HAP-1 (cell line): ENCODE results near the gene ZNF214.
"Not testable (repeated sequence)": the region's sequence is repeated elsewhere in the genome, so short reads cannot be mapped to it uniquely, and the experiment has no call there.

ENCODE experiments used
- DNase-seq, 2 experiments: peaks; one replicate each; pipeline ENCODE4 v3.0.0-alpha.2; 2016 to 2020; ENCODE audit warnings: low spot score in 2 of 2
- H3K27me3 ChIP-seq: fragments of 250-450 bp; sonication (Bioruptor Pico); 2 replicates; pipeline ENCODE4 v1.5.1; 2020; ENCODE audit warnings: low read depth, mild to moderate bottlenecking, moderate library complexity
- H3K36me3 ChIP-seq: fragments of 250-450 bp; sonication (Bioruptor Pico); replicated peaks from 2 replicates; pipeline ENCODE4 v1.5.1; 2020; ENCODE audit warnings: mild to moderate bottlenecking
- H3K4me1 ChIP-seq: fragments of 250-450 bp; sonication (Bioruptor Pico); 2 replicates; pipeline ENCODE4 v1.5.1; 2020; ENCODE audit warnings: mild to moderate bottlenecking
- H3K4me3 ChIP-seq: fragments of 250-450 bp; sonication (Bioruptor Pico); 2 replicates; pipeline ENCODE4 v1.5.1; 2020; ENCODE audit warnings: mild to moderate bottlenecking, moderate library complexity
- H3K9me3 ChIP-seq: fragments of 250-450 bp; sonication (Bioruptor Pico); 2 replicates; pipeline ENCODE4 v1.5.1; 2020; ENCODE audit warnings: mild to moderate bottlenecking, moderate library complexity
- in situ Hi-C: fragments of 300-500 bp; cut with MboI; formaldehyde crosslinking; loops from 3 replicates; pipeline ENCODE4 v1.14.3; 2020; ENCODE audit warnings: low sequenced_read_pairs, inconsistent platforms, mixed read lengths

The ZNF214 gene

GRCh38 chr11:6962141-6962540 is 58.0 kb downstream of the ZNF214 start:
- DNase-seq = no peak
- in situ Hi-C loops = no loop called here
- H3K27me3 ChIP-seq = no peaks in the 10 kb centered on the region
- no peaks in the 10 kb centered on the region for H3K9me3 ChIP-seq
- 0 out of 2 replicates have a peak, but pooled peaks cover 2% of the 10 kb centered on the region for H3K36me3 ChIP-seq
- no peak overlapping the region for H3K4me3 ChIP-seq
- no peaks in the 10 kb centered on the region for H3K4me1 ChIP-seq

DNA sequence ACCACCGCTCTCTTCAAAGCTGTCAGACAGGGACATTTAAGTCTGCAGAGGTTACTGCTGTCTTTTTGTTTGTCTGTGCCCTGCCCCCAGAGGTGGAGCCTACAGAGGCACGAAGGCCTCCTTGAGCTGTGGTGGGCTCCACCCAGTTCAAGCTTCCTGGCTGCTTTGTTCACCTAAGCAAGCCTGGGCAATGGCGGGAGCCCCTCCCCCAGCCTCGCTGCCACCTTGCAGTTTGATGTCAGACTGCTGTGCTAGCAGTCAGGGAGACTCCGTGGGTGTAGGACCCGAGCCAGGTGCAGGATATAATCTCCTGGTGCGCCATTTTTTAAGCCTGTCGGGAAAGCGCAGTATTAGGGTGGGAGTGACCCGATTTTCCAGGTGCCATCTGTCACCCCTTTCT is 65.9 kb downstream of the ZNF214 start:
- in situ Hi-C loops, H3K4me1 ChIP-seq, H3K36me3 ChIP-seq, H3K4me3 ChIP-seq, H3K27me3 ChIP-seq, H3K9me3 ChIP-seq, DNase-seq: not testable (repeated sequence)
